IPS DF 4.7 (cell line): ENCODE data around the gene AIFM1.
"Not testable (repeated sequence)": the region's sequence is repeated elsewhere in the genome, so short reads cannot be mapped to it uniquely, and the experiment has no call there.

ENCODE experiments used
- DNase-seq: peaks from one replicate; pipeline ENCODE4 v3.0.0-alpha.2; 2013; ENCODE audit warnings: low spot score; ENCODE audit errors: extremely low read depth

AIFM1 gene

DNA sequence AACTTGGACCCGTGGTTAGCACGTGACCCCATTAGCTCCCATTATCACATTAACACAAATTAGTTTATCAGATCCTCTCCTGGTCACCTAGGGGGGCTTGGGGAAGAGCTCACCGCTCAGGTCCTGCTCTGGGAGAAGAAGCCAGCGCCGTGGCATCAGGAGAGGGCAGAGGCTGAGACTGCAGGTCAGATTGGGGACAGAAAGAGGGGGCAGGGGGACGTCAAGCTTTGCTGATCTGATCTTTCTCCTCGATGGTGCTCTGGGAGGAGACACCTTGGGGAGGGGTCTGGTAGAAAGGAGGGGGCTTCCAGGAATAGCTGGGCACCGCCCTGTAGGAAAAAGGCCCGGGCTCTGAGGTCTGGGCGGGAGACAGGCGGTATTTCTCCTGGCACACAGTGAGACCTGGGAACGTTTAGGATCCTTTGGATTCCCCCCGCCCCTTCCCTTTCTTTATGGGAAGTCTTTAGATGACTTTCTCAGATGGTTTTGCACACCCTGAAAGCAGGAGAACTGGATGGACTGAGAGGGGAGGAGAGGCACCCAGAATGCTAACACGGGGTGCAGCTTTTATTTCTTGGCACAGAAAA, 46.2 kb downstream of the AIFM1 start:
- no peak for DNase-seq

DNA sequence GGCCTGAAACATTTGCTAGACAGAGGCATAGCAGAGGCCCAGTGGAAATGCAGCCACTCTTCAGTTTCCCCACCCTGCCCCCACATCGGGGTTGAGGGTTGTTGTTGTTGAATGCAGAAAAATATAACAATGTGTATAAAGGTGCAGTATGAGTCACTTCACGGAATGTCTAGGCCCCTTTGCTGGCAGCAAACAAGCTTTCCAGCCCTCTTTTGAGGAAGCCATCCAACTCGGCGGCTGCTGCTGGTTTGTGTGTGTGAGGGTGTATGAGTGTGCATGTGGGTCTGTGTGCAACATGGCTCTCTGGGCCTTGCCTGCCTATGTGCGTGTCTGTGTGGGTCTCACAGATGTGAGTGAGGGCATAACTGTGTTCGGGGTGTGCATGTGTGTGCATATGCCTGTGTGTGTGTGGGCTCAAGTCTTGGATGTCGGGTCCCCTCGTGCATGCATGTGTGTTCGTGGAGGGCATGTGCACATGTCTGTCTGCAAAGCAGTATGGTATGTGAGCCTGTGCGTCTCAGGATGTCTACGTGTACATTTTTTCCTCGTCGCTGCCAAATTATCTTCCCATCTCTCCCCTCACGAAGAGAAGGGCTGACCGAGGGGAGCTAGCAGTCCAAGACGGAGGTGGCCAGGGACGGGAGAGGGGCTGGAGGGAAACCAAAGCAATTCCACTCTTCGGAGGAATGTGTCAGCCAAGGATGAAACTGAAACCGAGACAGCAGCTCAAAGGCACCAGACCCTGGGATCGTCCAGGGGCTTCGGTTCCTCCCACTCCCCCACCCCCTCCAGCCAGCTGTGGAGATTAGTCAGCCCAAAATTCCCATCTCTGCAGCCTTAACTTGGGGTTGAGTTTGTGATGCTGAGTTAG, 47.0 kb downstream of the AIFM1 start:
- DNase-seq: no peak

DNA sequence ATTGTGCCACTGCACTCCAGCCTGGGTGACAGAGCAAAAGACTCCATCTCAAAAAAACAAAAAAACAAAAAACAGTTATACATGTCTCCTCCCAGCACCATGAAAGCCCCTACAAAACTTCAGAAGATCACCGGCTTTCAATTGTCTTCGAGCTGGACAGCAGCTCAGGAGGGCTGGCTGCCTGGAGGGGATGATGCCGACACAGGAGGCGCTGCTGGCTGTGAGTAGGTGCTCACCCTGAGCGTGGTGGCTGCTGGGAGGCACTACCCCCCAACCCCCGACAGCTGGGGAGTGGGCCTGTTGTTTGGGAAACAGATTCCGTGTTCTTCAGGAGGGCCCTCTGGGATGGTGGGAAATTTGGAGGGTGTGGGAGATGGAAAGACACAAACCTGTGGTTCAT, 48.5 kb downstream of the AIFM1 start:
- no peak for DNase-seq

GRCh38 chrX:130115119-130115885, 50.3 kb downstream of the AIFM1 start:
- not testable (repeated sequence) for DNase-seq

DNA sequence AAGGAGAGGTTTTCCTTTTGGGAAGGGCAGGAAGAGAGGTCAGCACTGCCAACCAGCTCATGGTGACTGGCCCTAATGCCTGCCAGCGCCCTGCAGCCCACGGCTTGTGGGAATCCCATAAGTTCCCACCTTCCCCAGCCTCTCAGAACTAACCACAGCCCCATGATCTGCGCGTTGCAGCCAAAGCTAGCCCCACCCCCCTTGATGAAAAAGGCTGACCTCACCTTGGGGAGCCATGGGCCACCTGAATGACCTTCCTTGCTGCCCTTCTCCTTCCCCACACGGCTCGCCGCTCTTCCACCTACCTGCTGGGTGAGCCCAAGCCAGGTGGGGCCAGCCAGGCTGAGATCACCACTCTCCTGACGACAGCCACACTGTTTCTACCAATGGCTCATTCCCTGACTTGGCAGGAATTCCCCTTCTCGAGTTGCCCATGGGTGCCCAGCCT, 51.5 kb downstream of the AIFM1 start:
- no peak for DNase-seq

GRCh38 chrX:130111220-130112154, 54.2 kb downstream of the AIFM1 start:
- no peak for DNase-seq

- DNase-seq: no peak
Measured at GRCh38 chrX:130110379-130111219, 55.0 kb downstream of the AIFM1 start, which contains the start of gene ELF4. TSS of gene ELF4 (minus strand) at chrX:130110497. CDS start at chrX:130081330, 29,167 bp downstream.

- DNase-seq: no peak
Measured at GRCh38 chrX:130109429-130110378, 55.9 kb downstream of the AIFM1 start.

GRCh38 chrX:130108647-130109428, 56.8 kb downstream of the AIFM1 start:
- no peak for DNase-seq

DNA sequence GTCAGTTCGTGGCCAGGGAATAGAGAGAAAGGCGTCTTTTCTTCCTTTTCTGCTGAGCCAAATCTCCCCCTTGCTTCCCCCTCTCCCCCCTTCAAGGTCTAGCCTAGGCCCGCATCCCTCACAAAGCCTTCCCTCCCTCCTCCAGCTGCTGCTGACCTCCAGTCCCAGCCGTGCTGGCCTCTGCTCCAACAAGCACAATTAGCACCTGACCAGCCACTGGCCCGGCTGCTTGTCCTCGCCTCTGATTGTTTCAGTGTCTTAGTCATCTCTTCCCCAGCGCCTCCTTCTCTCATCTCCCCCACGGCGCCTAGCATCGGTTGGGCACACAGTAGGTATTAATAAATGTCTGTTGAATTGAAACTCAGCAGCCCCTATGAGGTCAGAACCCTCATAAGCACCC, 59.6 kb downstream of the AIFM1 start:
- no peak for DNase-seq

DNA sequence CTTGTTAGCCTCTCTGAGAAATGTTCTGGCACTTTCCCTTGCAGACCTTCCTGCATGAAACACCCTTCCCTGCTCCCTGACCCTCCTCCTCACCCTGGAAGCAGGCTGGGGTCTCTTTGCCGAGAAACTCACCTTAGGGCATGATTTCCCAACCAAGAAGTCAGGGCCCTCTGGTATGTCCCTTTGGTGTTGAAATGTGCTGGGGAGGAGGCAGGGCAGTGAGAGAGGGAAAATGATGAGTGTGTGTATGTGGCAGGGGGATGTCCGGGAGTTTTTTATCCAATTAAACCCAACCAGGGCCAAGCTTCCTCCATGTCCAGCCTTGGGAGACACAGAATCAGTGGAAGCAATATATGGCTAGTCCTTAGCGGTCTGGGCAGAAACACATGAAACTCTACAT, 60.4 kb downstream of the AIFM1 start:
- no peak for DNase-seq

- no peak for DNase-seq
Measured at GRCh38 chrX:130103605-130104004, 62.0 kb downstream of the AIFM1 start.

- DNase-seq: no peak
Measured at GRCh38 chrX:130100180-130100579, 65.5 kb downstream of the AIFM1 start.

GRCh38 chrX:130098210-130098552, 67.5 kb downstream of the AIFM1 start:
- no peak for DNase-seq

GRCh38 chrX:130097507-130098209, 68.0 kb downstream of the AIFM1 start:
- DNase-seq: no peak

DNA sequence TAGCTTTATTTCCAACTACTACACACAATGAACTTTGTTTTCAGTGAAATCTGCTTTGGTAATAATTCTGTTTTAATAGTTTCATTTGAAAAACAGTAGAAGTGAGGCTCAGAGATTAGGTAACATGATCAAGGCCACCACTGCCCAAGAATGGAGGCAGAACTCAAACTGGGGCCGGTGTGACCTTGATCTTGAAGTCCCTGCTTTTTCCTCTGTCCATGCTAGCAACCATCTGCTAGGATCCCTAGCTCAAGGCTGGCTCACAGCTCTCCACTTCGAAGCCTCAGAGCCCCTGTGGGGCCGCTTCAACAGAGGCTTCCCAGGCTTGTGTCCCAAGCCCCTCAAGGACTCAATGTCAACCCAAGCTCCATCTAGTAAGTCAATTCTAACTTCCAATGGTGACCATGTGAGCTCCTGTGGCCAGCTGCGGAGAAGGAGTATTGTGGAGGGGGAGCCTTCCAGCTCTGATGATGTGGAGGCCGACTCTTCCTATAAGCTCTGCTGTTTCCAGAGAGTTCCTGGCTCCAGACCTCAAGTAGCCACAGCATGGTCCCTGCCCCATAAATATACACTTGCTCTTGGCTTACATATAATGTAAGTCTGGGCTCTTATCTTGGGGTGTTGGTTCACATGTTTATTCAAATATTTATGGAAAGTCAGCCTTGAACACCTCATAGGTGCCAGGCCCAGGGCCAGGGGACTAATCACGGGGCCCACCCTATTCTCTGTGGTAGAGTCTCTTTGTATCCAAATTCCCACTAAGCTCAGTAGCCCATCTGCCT, 70.2 kb downstream of the AIFM1 start:
- no peak for DNase-seq

DNA sequence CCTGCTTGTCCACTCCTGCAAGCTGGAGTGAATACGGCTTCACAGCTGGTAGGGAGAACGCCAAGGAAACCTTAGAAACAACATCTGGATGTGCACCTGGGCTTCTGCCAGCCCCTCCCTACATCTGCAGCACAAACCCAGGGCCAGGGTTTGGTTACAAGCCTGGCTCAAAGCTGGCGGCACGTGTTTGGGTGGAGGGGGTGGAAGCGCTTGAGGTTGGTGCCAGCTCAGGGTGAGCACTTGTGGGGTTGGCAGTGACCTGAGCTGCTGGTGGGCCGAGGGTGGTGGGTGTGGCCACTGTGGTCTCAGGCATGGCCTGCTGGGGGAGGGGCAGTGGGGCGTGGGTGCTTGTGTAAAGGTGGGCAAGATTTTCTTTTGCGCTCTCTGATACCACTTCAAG, 70.9 kb downstream of the AIFM1 start:
- DNase-seq: no peak
